Neuronal stem cell (in vitro differentiated cells): Measurements from ENCODE around the gene RNU1-3. TPM values are rescaled to one million over a fixed set of nuclear protein-coding genes. Genes with fewer than 3 reads are reported as not detected.
"Not testable (repeated sequence)": the region's sequence is repeated elsewhere in the genome, so short reads cannot be mapped to it uniquely, and the experiment has no call there.

Source experiments
- DNase-seq: peaks from one replicate; pipeline ENCODE4 v3.0.0-alpha.2; 2013; ENCODE audit warnings: low spot score
- H2AFZ ChIP-seq: one replicate; pipeline ENCODE4 v1.6.1; 2013; ENCODE audit warnings: mild to moderate bottlenecking, low read length, inconsistent platforms
- H2AK5ac ChIP-seq: 2 replicates; pipeline ENCODE4 v1.6.1; 2013; ENCODE audit warnings: low read depth, mild to moderate bottlenecking, inconsistent platforms, low read length, moderate library complexity, mixed read lengths
- H2BK120ac ChIP-seq: 2 replicates; pipeline ENCODE4 v1.6.1; 2013; ENCODE audit warnings: low read depth, mild to moderate bottlenecking, inconsistent platforms, low read length, moderate library complexity, mixed read lengths
- H2BK12ac ChIP-seq: one replicate; pipeline ENCODE4 v1.6.1; 2013; ENCODE audit warnings: low read length, inconsistent platforms
- H2BK15ac ChIP-seq: 2 replicates; pipeline ENCODE4 v1.6.1; 2013; ENCODE audit warnings: mild to moderate bottlenecking, low read length, inconsistent platforms, mixed read lengths
- H2BK5ac ChIP-seq: one replicate; pipeline ENCODE4 v1.6.1; 2013; ENCODE audit warnings: inconsistent platforms, mild to moderate bottlenecking, low read length, moderate library complexity
- H3K14ac ChIP-seq: one replicate; pipeline ENCODE4 v1.6.1; 2013; ENCODE audit warnings: low read length, inconsistent platforms
- H3K18ac ChIP-seq: 2 replicates; pipeline ENCODE4 v1.6.1; 2013; ENCODE audit warnings: low read length, inconsistent platforms
- H3K23ac ChIP-seq: 2 replicates; pipeline ENCODE4 v1.6.1; 2013; ENCODE audit warnings: low read depth, mild to moderate bottlenecking, mixed read lengths, low read length, inconsistent platforms; ENCODE audit not compliant: poor library complexity
- H3K27ac ChIP-seq: replicated peaks from 3 replicates; pipeline ENCODE4 v1.5.1; 2013; ENCODE audit warnings: low read length, inconsistent platforms
- H3K27me3 ChIP-seq, 3 experiments: 2 replicates each; pipeline ENCODE4 v1.6.1; 2013; ENCODE audit warnings: low read length in 3 of 3, mild to moderate bottlenecking in 2 of 3, inconsistent platforms in 1 of 3, low read depth in 1 of 3, mixed read lengths in 1 of 3, moderate library complexity in 1 of 3; ENCODE audit not compliant: control insufficient read depth in 3 of 3, insufficient read depth in 3 of 3
- H3K36me3 ChIP-seq, 2 donors: replicated peaks in 1 of 2; 2 replicates each; pipeline ENCODE4 v1.6.1; 2013; ENCODE audit warnings: low read length in 2 of 2; ENCODE audit not compliant: control insufficient read depth in 2 of 2, insufficient read depth in 2 of 2
- H3K4ac ChIP-seq: 2 replicates; pipeline ENCODE4 v1.6.1; 2013; ENCODE audit warnings: inconsistent platforms, mild to moderate bottlenecking, low read length, moderate library complexity
- H3K4me1 ChIP-seq, 2 donors: 1 replicate in 1 of 2; 2 replicates in 1 of 2; pipeline ENCODE4 v1.6.1; 2013; ENCODE audit warnings: low read length in 2 of 2, low read depth in 1 of 2; ENCODE audit not compliant: control insufficient read depth in 2 of 2, insufficient read depth in 1 of 2
- H3K4me2 ChIP-seq: one replicate; pipeline ENCODE4 v1.6.1; 2013; ENCODE audit warnings: mild to moderate bottlenecking, low read length, inconsistent platforms; ENCODE audit not compliant: insufficient read depth, poor library complexity, severe bottlenecking
- H3K4me3 ChIP-seq, 2 donors: 2 replicates each; pipeline ENCODE4 v1.5.1; 2013; ENCODE audit warnings: low read length in 2 of 2, mild to moderate bottlenecking in 2 of 2, inconsistent platforms in 1 of 2, moderate library complexity in 1 of 2
- H3K79me1 ChIP-seq: one replicate; pipeline ENCODE4 v1.6.1; 2013; ENCODE audit warnings: low read depth, mild to moderate bottlenecking, inconsistent platforms, low read length, moderate library complexity
- H3K9ac ChIP-seq: one replicate; pipeline ENCODE4 v1.6.1; 2013; ENCODE audit warnings: mild to moderate bottlenecking, low read depth, low read length, inconsistent platforms; ENCODE audit not compliant: poor library complexity
- H3K9me3 ChIP-seq, 2 donors: replicated peaks in 1 of 2; 2 replicates each; pipeline versions ENCODE3 to v1.6.1; 2013; ENCODE audit warnings: low read length in 2 of 2, mild to moderate bottlenecking in 2 of 2, inconsistent platforms in 1 of 2, low read depth in 1 of 2, mixed read lengths in 1 of 2, moderate library complexity in 1 of 2; ENCODE audit not compliant: control insufficient read depth in 2 of 2, insufficient read depth in 1 of 2
- H4K8ac ChIP-seq: one replicate; pipeline ENCODE4 v1.6.1; 2013; ENCODE audit warnings: low read depth, mild to moderate bottlenecking, inconsistent platforms, low read length, moderate library complexity
- H4K91ac ChIP-seq: one replicate; pipeline ENCODE4 v1.6.1; 2013; ENCODE audit warnings: low read length, low read depth, mild to moderate bottlenecking, inconsistent platforms; ENCODE audit not compliant: poor library complexity
- WGBS, 2 donors: extraction: QIAGEN DNeasy Blood & Tissue Kit; methylation state at CpG; one replicate each; pipeline ENCODE4 v1.1.7; 2013; ENCODE audit warnings: missing lambda C conversion rate in 2 of 2, mixed read lengths in 1 of 2; ENCODE audit not compliant: insufficient read length in 2 of 2, insufficient replicate concordance in 1 of 2; ENCODE audit errors: extremely low coverage in 2 of 2; 5-methylcytosine and 5-hydroxymethylcytosine counted together
- polyA plus RNA-seq, 2 experiments: library from polyadenylated mRNA; stranded (reverse); fragments of 200-250 nt; gene quantifications; one replicate each; pipeline ENCODE4 v1.2.3, GENCODE V29; 2013

RNU1-3 gene
- 14.3 TPM for polyA plus RNA-seq (2013, experiment 1 of 2)
- polyA plus RNA-seq (2013, experiment 2 of 2): 15.9 TPM

DNA sequence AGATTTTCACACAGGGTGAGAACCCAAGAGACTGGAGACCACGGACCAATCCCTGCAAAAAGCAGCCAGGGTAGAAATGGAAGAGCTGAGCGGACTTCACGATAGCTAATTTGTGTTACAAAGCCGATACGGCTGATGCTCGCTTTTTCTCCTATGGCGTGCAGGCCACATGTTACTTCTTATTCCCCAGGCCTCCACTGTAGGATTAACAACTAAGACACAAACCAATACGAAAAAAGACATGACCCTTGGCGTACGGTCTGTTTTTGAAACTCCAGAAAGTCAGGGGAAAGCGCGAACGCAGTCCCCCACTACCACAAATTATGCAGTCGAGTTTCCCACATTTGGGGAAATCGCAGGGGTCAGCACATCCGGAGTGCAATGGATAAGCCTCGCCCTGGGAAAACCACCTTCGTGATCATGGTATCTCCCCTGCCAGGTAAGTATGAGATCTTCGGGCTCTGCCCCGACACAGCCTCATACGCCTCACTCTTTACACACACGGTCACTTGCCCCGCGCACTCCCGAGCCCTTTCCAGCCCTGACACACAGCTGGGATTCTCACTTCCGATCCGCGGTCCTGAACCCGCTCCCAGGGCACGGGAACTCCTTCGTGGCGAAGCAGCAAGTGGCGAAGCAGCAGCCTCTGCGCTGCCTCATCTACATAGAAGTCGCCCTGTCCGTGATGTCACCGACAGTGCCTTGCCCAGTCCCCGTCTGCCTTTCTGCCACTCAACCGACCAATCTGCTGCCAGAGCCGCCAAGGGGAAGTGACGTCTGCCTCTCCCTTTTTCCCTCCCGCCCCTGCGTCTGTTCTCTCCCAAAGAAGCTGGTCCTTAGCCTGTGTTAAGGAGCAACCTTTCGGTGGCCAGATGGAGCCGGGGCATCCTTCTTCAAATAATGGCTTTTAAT lies at the start of gene RNU1-3:
TSS of gene RNU1-3 (minus strand) at position 447 of the 912 bp plus-strand sequence.
- not testable (repeated sequence) for H4K8ac ChIP-seq, H3K27me3 ChIP-seq, H2AK5ac ChIP-seq, H3K9me3 ChIP-seq, H3K36me3 ChIP-seq, H2BK120ac ChIP-seq, H2BK15ac ChIP-seq, H2BK5ac ChIP-seq, H4K91ac ChIP-seq, H3K4me1 ChIP-seq, DNase-seq, H3K27ac ChIP-seq, H3K79me1 ChIP-seq, H3K4ac ChIP-seq, H3K18ac ChIP-seq, H2BK12ac ChIP-seq, H3K14ac ChIP-seq, H3K9ac ChIP-seq, H3K4me2 ChIP-seq, H3K4me3 ChIP-seq, H2AFZ ChIP-seq, H3K23ac ChIP-seq
- no CpG with 5 or more reads among the region's 45 CpGs for WGBS, 2 donors

DNA sequence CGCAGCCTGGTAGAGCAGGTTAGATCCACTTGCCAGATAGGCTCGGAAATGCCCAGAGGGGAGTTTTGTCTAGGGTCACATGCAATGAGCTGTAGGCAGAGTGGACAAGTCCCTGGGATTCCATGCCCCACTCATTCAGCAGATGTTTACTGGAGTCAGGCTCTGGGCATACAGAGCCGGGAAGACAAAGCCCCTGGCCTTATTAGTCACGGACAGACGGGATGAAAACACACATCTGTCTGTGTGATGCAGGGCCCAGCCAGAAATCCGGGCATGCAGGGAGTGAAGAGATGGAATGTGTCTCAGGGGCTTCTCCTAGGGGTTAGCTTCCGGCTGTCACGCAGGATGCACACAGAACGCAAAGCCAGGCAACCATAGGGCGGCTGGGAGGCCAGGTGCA lies 46.7 kb upstream of the RNU1-3 start:
- not testable (repeated sequence) for H2BK120ac ChIP-seq, H3K79me1 ChIP-seq, DNase-seq, H3K27ac ChIP-seq, H2AFZ ChIP-seq, H3K4me3 ChIP-seq, H4K91ac ChIP-seq, H3K36me3 ChIP-seq, H2AK5ac ChIP-seq, H2BK15ac ChIP-seq, H3K18ac ChIP-seq, H3K4me2 ChIP-seq, H3K9ac ChIP-seq, H2BK12ac ChIP-seq, H3K4ac ChIP-seq, H2BK5ac ChIP-seq, H3K9me3 ChIP-seq, H3K4me1 ChIP-seq, H3K27me3 ChIP-seq, H3K23ac ChIP-seq, H3K14ac ChIP-seq, H4K8ac ChIP-seq
- no CpG with 5 or more reads among the region's 10 CpGs for WGBS, 2 donors

DNA sequence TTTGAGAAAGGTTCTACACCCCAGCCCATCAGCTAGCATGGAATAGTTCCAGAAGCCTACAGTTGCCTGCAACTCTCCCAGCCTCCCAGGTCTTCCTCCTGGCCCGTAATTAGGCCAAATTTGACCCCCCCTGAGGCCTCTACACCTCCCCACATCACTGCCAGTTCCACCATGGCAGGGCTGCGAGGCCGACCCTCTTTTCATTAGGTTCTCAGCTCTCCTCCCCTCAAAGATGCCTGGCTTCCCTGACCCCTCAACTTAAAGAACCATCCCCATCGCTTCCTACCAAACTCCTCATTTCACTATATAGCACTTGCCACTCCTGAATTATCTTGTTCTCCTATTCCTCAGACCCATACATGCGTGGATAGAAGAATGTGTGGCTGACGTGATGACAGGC lies 46.2 kb upstream of the RNU1-3 start:
- H2BK5ac ChIP-seq, H2BK12ac ChIP-seq, H3K27me3 ChIP-seq, H3K4me1 ChIP-seq, H3K27ac ChIP-seq, H3K4ac ChIP-seq, H2AFZ ChIP-seq, H2AK5ac ChIP-seq, H3K9me3 ChIP-seq, H3K18ac ChIP-seq, H3K23ac ChIP-seq, DNase-seq, H3K9ac ChIP-seq, H3K36me3 ChIP-seq, H4K91ac ChIP-seq, H3K4me3 ChIP-seq, H2BK120ac ChIP-seq, H3K14ac ChIP-seq, H3K4me2 ChIP-seq, H4K8ac ChIP-seq, H2BK15ac ChIP-seq, H3K79me1 ChIP-seq: not testable (repeated sequence)
- whole genome bisulfite sequencing, 2 donors: no CpG with 5 or more reads among the region's 6 CpGs

DNA sequence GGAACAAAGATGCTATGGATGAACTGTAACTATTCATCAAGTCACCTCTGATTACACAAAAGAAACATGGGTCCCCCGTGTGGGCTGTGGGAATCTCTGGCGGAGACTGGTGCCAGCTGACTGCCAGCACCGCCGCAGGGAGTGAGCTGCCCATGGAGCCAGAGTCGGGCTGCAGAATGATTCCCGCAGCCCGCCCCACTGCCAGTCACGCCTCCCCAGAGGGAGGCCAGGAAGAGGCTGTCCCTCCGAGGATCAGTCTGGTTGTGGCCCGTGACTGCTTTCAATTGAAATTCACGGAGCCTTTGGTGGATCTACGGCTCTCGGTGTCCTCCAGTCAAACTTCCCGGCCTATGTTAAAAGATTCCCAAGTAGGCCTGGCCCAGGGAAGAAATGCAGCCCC lies 45.8 kb upstream of the RNU1-3 start:
- not testable (repeated sequence) for H4K8ac ChIP-seq, H2BK5ac ChIP-seq, H2BK120ac ChIP-seq, H3K4me1 ChIP-seq, H3K27me3 ChIP-seq, H3K4me2 ChIP-seq, H3K9ac ChIP-seq, H3K4ac ChIP-seq, H2BK12ac ChIP-seq, DNase-seq, H2AK5ac ChIP-seq, H4K91ac ChIP-seq, H3K79me1 ChIP-seq, H3K23ac ChIP-seq, H3K27ac ChIP-seq, H3K14ac ChIP-seq, H2AFZ ChIP-seq, H3K18ac ChIP-seq, H3K9me3 ChIP-seq, H3K36me3 ChIP-seq, H3K4me3 ChIP-seq, H2BK15ac ChIP-seq
- no CpG with 5 or more reads among the region's 14 CpGs for WGBS, 2 donors
